Liver (tissue), 3 donors: Measurements from ENCODE around the gene SMIM5.

ENCODE experiments used
- JUND ChIP-seq, 2 donors: IDR thresholded peaks; 2 replicates each; pipeline ENCODE4 v1.6.1; 2016; ENCODE audit warnings: antibody characterized with exemption in 2 of 2
- RAD21 ChIP-seq, 2 donors: IDR thresholded peaks; 2 replicates each; pipeline ENCODE4 v1.6.1; 2016; ENCODE audit warnings: antibody characterized with exemption in 2 of 2, mild to moderate bottlenecking in 2 of 2
- YY1 ChIP-seq: IDR thresholded peaks from 2 replicates; pipeline ENCODE4 v1.6.1; 2016; ENCODE audit warnings: antibody characterized with exemption, mild to moderate bottlenecking
- TF ChIP-seq, protein P1 (sequence below): fragments of 150-350 bp; IDR thresholded peaks from 2 replicates; pipeline ENCODE4 v1.5.1; 2017; ENCODE audit warnings: improper control_type of control experiment, low read depth, low read length; ENCODE audit not compliant: missing input control
- TF ChIP-seq, protein P2 (sequence below): IDR thresholded peaks from 2 replicates; pipeline ENCODE4 v1.6.1; 2016; ENCODE audit warnings: antibody characterized with exemption, mild to moderate bottlenecking
- TF ChIP-seq, protein P3 (sequence below): IDR thresholded peaks from 2 replicates; pipeline ENCODE4 v1.6.1; 2016; ENCODE audit warnings: antibody characterized with exemption
- donor health status: healthy.
- donor health status: healthy.

DNA sequence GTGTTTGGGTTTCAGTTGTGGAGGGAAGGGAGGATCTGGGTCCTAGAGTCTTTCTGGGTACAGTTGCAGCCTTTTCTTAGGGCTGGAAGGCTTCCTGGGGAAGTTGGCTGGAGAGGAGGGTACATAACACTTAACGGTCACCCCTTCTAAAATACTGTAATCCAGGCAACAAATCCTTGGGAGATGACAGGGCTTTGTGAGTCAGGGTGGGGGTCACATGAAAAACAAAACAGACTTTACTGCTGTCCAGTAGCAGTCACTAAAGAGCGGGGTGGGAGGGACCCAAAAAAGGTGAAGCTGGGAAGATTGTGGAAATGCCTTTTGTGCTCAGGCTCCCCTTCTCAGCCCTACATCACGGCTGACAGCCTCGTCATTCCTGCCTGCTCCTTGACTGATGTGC, 40.3 kb downstream of the SMIM5 start:
- TF ChIP-seq, protein P1, sequence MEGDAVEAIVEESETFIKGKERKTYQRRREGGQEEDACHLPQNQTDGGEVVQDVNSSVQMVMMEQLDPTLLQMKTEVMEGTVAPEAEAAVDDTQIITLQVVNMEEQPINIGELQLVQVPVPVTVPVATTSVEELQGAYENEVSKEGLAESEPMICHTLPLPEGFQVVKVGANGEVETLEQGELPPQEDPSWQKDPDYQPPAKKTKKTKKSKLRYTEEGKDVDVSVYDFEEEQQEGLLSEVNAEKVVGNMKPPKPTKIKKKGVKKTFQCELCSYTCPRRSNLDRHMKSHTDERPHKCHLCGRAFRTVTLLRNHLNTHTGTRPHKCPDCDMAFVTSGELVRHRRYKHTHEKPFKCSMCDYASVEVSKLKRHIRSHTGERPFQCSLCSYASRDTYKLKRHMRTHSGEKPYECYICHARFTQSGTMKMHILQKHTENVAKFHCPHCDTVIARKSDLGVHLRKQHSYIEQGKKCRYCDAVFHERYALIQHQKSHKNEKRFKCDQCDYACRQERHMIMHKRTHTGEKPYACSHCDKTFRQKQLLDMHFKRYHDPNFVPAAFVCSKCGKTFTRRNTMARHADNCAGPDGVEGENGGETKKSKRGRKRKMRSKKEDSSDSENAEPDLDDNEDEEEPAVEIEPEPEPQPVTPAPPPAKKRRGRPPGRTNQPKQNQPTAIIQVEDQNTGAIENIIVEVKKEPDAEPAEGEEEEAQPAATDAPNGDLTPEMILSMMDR, result no peak
- TF ChIP-seq, protein P2, sequence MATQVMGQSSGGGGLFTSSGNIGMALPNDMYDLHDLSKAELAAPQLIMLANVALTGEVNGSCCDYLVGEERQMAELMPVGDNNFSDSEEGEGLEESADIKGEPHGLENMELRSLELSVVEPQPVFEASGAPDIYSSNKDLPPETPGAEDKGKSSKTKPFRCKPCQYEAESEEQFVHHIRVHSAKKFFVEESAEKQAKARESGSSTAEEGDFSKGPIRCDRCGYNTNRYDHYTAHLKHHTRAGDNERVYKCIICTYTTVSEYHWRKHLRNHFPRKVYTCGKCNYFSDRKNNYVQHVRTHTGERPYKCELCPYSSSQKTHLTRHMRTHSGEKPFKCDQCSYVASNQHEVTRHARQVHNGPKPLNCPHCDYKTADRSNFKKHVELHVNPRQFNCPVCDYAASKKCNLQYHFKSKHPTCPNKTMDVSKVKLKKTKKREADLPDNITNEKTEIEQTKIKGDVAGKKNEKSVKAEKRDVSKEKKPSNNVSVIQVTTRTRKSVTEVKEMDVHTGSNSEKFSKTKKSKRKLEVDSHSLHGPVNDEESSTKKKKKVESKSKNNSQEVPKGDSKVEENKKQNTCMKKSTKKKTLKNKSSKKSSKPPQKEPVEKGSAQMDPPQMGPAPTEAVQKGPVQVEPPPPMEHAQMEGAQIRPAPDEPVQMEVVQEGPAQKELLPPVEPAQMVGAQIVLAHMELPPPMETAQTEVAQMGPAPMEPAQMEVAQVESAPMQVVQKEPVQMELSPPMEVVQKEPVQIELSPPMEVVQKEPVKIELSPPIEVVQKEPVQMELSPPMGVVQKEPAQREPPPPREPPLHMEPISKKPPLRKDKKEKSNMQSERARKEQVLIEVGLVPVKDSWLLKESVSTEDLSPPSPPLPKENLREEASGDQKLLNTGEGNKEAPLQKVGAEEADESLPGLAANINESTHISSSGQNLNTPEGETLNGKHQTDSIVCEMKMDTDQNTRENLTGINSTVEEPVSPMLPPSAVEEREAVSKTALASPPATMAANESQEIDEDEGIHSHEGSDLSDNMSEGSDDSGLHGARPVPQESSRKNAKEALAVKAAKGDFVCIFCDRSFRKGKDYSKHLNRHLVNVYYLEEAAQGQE, result no peak
- TF ChIP-seq YY1 (no peak), RAD21 (IDR thresholded peaks at IDR 0.05) (no peak), JUND (IDR thresholded peaks at IDR 0.05) (no peak)
- TF ChIP-seq, protein P3, sequence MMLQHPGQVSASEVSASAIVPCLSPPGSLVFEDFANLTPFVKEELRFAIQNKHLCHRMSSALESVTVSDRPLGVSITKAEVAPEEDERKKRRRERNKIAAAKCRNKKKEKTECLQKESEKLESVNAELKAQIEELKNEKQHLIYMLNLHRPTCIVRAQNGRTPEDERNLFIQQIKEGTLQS, result no peak
